HepG2 (cell line): ENCODE measurements around the gene TBX15.

Experiments
- EP300 ChIP-seq, 3 experiments: sonication (generic) in 1 of 3; formaldehyde crosslinking in 1 of 3; IDR thresholded peaks; 2 replicates each; pipeline versions ENCODE4 v1.5.1 to v1.6.1; 2011 to 2020; ENCODE audit warnings: low read depth in 2 of 3, low read length in 2 of 3, borderline replicate concordance in 1 of 3, improper control_type of control experiment in 1 of 3, mild to moderate bottlenecking in 1 of 3, missing genetic modification reagents in 1 of 3, moderate library complexity in 1 of 3
- MXD4 ChIP-seq: IDR thresholded peaks from 2 replicates; pipeline ENCODE4 v1.6.1; 2016; ENCODE audit warnings: mild to moderate bottlenecking, missing biosample characterization, missing genetic modification reagents
- ZNF512B ChIP-seq: sonication (generic); formaldehyde crosslinking; IDR thresholded peaks from 2 replicates; pipeline ENCODE4 v1.5.1; 2020; ENCODE audit warnings: missing genetic modification reagents, mild to moderate bottlenecking, borderline replicate concordance

DNA sequence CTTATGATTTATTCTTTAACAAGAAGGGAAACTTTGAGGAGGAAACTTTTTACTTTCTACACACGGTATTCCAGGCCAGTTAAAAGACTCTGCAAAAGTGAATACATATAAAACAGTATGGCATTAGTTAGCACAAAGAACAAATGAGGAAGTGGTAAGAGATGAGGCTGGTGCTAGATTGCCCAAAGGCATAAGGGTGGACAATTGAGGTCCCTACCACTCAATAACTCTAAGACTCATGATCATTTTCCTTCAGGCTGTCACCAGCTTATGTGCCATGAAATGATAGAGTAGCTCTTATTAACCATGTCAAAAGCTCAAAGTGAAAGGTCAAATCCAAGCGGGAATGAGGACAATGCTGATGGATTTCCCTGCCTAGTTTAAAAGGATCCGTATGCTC, 124.5 kb downstream of the TBX15 start:
- TF ChIP-seq ZNF512B (CRISPR knock-in tag): no peak
- no peak for TF ChIP-seq MXD4
- no peak for TF ChIP-seq EP300 (IDR thresholded peaks at IDR 0.05; ENCODE audit: low read depth in 2 of 2, low read length in 2 of 2)
- no peak for TF ChIP-seq EP300 (CRISPR knock-in tag; IDR thresholded peaks at IDR 0.05; ENCODE audit: borderline replicate concordance)
